EL (cell line): ENCODE measurements around the gene EIF3C.
"Not testable (repeated sequence)": the region's sequence is repeated elsewhere in the genome, so short reads cannot be mapped to it uniquely, and the experiment has no call there.

ENCODE experiments used
- DNase-seq: peaks from one replicate; pipeline ENCODE4 v3.0.0-alpha.2; 2016

The EIF3C gene

GRCh38 chr16:28749997-28750465 lies 38.8 kb downstream of the EIF3C start:
- DNase-seq = not testable (repeated sequence)

GRCh38 chr16:28750469-28751067 lies 39.3 kb downstream of the EIF3C start:
- not testable (repeated sequence) for DNase-seq

GRCh38 chr16:28751487-28751886 lies 40.2 kb downstream of the EIF3C start, which contains the start of gene NPIPB9:
Gene NPIPB9, plus strand, starts transcription at chr16:28751787.
- DNase-seq = not testable (repeated sequence)

DNA sequence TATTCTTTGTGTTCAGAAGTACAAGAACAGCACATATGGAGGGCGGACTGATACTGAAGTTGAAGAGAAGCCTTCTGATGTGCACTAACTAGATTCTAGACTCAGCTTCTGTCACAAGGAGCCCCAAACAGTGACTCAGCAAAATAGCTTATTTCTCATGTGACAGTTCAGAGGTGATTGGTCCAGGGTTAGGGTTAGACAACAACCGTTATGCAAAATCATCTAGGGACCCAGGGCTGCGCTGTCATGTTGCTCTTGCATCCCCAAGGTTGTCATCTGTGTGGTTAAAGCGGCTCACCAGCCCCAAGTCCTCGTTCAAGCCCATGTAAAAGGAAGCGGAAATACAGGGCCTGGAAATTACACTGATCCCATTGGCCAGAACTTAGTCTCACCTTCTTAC lies 70.4 kb downstream of the EIF3C start:
- not testable (repeated sequence) for DNase-seq

DNA sequence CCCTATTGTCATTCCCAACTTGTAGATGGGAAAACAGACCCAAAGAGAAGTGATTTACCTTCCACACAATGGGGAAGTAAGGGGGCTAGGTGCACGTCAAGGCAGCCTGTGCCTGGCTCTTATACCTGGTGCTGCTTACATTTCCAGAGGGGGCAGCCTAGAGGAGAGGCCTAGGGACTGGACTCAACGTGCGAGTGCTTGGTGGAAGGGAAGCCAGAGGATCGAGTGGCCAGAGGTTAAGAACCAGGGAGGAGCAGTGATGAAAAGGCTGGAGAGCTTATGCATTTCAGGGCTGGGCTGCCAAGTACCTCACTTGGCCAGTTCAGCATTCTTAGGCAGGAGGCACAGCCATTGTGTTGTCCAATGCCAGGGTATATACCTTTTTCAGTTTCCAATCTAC lies 71.1 kb downstream of the EIF3C start:
- not testable (repeated sequence) for DNase-seq
